ENCODE results near the gene SAPCD2.

Gene SAPCD2

GRCh38 chr9:137042751-137043727 is 27.3 kb downstream of the SAPCD2 start:
- Histone ChIP-seq H3K4me2 (ENCODE audit: low read length) (no peak overlapping the region), H3K9ac (ENCODE audit: low read length) (no peak overlapping the region), H3K27ac (ENCODE audit: low read depth, low read length) (no peak overlapping the region), H4K5ac (ENCODE audit: low read length) (no peak overlapping the region), H4K8ac (ENCODE audit: low read depth, low read length) (no peak overlapping the region), H2BK15ac (replicated peaks; ENCODE audit: low read depth) (no peak overlapping the region), H3K56ac (ENCODE audit: low read length) (no peak overlapping the region), H2BK120ac (ENCODE audit: low read depth, low read length) (no peak overlapping the region), H3K27me3 (ENCODE audit: insufficient read depth, low read length, poor library complexity) (peaks cover 7% of the 10 kb centered on the region), H3K79me1 (ENCODE audit: low read length) (no peaks in the 10 kb centered on the region), H2BK5ac (ENCODE audit: low read length) (no peak overlapping the region), H3K79me2 (ENCODE audit: control insufficient read depth, insufficient read depth, low read length) (no peaks in the 10 kb centered on the region), H3K4me1 (ENCODE audit: control insufficient read depth, low read depth, low read length) (no peaks in the 10 kb centered on the region), H3K36me3 (ENCODE audit: control insufficient read depth, insufficient read depth, low read length) (no peaks in the 10 kb centered on the region), H3K4ac (ENCODE audit: low read depth, low read length) (no peak overlapping the region), H3K4me3 (ENCODE audit: low read length) (no peak overlapping the region), H3K18ac (ENCODE audit: low read length) (no peak overlapping the region), H3K23ac (ENCODE audit: low read length) (no peak overlapping the region), H2AK5ac (ENCODE audit: low read length) (no peak overlapping the region)
- no peak for DNase-seq
- WGBS (ENCODE audit: extremely low coverage, insufficient coverage, low lambda C conversion rate) = no CpG with 5 or more reads among the region's 36 CpGs

- no peak overlapping the region for H2BK120ac ChIP-seq (ENCODE audit: low read depth, low read length)
- no peak overlapping the region for H3K4me3 ChIP-seq (ENCODE audit: low read length)
- WGBS (ENCODE audit: extremely low coverage, insufficient coverage, low lambda C conversion rate) = no CpG with 5 or more reads among the region's 16 CpGs
- H3K79me2 ChIP-seq (ENCODE audit: control insufficient read depth, insufficient read depth, low read length) = no peaks in the 10 kb centered on the region
- no peak overlapping the region for H3K4me2 ChIP-seq (ENCODE audit: low read length)
- H3K56ac ChIP-seq (ENCODE audit: low read length) = no peak overlapping the region
- H3K27ac ChIP-seq (ENCODE audit: low read depth, low read length) = no peak overlapping the region
- no peak overlapping the region for H3K4ac ChIP-seq (ENCODE audit: low read depth, low read length)
- no peak overlapping the region for H2BK15ac ChIP-seq (replicated peaks; ENCODE audit: low read depth)
- no peaks in the 10 kb centered on the region for H3K79me1 ChIP-seq (ENCODE audit: low read length)
- H3K27me3 ChIP-seq (ENCODE audit: insufficient read depth, low read length, poor library complexity) = peaks cover 7% of the 10 kb centered on the region
- H3K18ac ChIP-seq (ENCODE audit: low read length) = no peak overlapping the region
- H3K9ac ChIP-seq (ENCODE audit: low read length) = no peak overlapping the region
- DNase-seq = no peak
- H2BK5ac ChIP-seq (ENCODE audit: low read length) = no peak overlapping the region
- no peak overlapping the region for H4K5ac ChIP-seq (ENCODE audit: low read length)
- H3K23ac ChIP-seq (ENCODE audit: low read length) = no peak overlapping the region
- H4K8ac ChIP-seq (ENCODE audit: low read depth, low read length) = no peak overlapping the region
- H3K36me3 ChIP-seq (ENCODE audit: control insufficient read depth, insufficient read depth, low read length) = no peaks in the 10 kb centered on the region
- no peak overlapping the region for H2AK5ac ChIP-seq (ENCODE audit: low read length)
- no peaks in the 10 kb centered on the region for H3K4me1 ChIP-seq (ENCODE audit: control insufficient read depth, low read depth, low read length)
These were observed 29.2 kb downstream of the SAPCD2 start for GRCh38 chr9:137041124-137041523.

- Histone ChIP-seq H4K8ac (ENCODE audit: low read depth, low read length) (no peak overlapping the region), H3K4ac (ENCODE audit: low read depth, low read length) (no peak overlapping the region), H3K23ac (ENCODE audit: low read length) (no peak overlapping the region), H3K27me3 (ENCODE audit: insufficient read depth, low read length, poor library complexity) (peaks cover 7% of the 10 kb centered on the region), H3K36me3 (ENCODE audit: control insufficient read depth, insufficient read depth, low read length) (no peaks in the 10 kb centered on the region), H3K79me1 (ENCODE audit: low read length) (no peaks in the 10 kb centered on the region), H3K79me2 (ENCODE audit: control insufficient read depth, insufficient read depth, low read length) (no peaks in the 10 kb centered on the region), H3K4me3 (ENCODE audit: low read length) (no peak overlapping the region), H4K5ac (ENCODE audit: low read length) (no peak overlapping the region), H3K56ac (ENCODE audit: low read length) (no peak overlapping the region), H3K4me1 (ENCODE audit: control insufficient read depth, low read depth, low read length) (no peaks in the 10 kb centered on the region), H3K27ac (ENCODE audit: low read depth, low read length) (no peak overlapping the region), H3K4me2 (ENCODE audit: low read length) (no peak overlapping the region), H3K18ac (ENCODE audit: low read length) (no peak overlapping the region), H2AK5ac (ENCODE audit: low read length) (no peak overlapping the region), H2BK120ac (ENCODE audit: low read depth, low read length) (no peak overlapping the region), H2BK15ac (replicated peaks; ENCODE audit: low read depth) (no peak overlapping the region), H2BK5ac (ENCODE audit: low read length) (no peak overlapping the region), H3K9ac (ENCODE audit: low read length) (no peak overlapping the region)
- WGBS (ENCODE audit: extremely low coverage, insufficient coverage, low lambda C conversion rate) = no CpG with 5 or more reads among the region's 23 CpGs
- no peak for DNase-seq
These were observed 29.8 kb downstream of the SAPCD2 start for GRCh38 chr9:137040568-137040967.

- H2BK15ac ChIP-seq (replicated peaks; ENCODE audit: low read depth) = no peak overlapping the region
- H3K4ac ChIP-seq (ENCODE audit: low read depth, low read length) = no peak overlapping the region
- no peak overlapping the region for H3K23ac ChIP-seq (ENCODE audit: low read length)
- peaks cover 3% of the 10 kb centered on the region for H3K27me3 ChIP-seq (ENCODE audit: insufficient read depth, low read length, poor library complexity)
- no peak overlapping the region for H3K9ac ChIP-seq (ENCODE audit: low read length)
- WGBS (ENCODE audit: extremely low coverage, insufficient coverage, low lambda C conversion rate) = no CpG with 5 or more reads among the region's 32 CpGs
- H4K8ac ChIP-seq (ENCODE audit: low read depth, low read length) = no peak overlapping the region
- no peaks in the 10 kb centered on the region for H3K79me1 ChIP-seq (ENCODE audit: low read length)
- no peak overlapping the region for H2BK5ac ChIP-seq (ENCODE audit: low read length)
- H3K27ac ChIP-seq (ENCODE audit: low read depth, low read length) = no peak overlapping the region
- H3K56ac ChIP-seq (ENCODE audit: low read length) = no peak overlapping the region
- H3K4me2 ChIP-seq (ENCODE audit: low read length) = no peak overlapping the region
- no peak overlapping the region for H2AK5ac ChIP-seq (ENCODE audit: low read length)
- no peak overlapping the region for H2BK120ac ChIP-seq (ENCODE audit: low read depth, low read length)
- no peaks in the 10 kb centered on the region for H3K4me1 ChIP-seq (ENCODE audit: control insufficient read depth, low read depth, low read length)
- DNase-seq = no peak
- no peaks in the 10 kb centered on the region for H3K36me3 ChIP-seq (ENCODE audit: control insufficient read depth, insufficient read depth, low read length)
- H3K18ac ChIP-seq (ENCODE audit: low read length) = no peak overlapping the region
- H3K79me2 ChIP-seq (ENCODE audit: control insufficient read depth, insufficient read depth, low read length) = no peaks in the 10 kb centered on the region
- no peak overlapping the region for H4K5ac ChIP-seq (ENCODE audit: low read length)
- no peak overlapping the region for H3K4me3 ChIP-seq (ENCODE audit: low read length)
These were observed 30.6 kb downstream of the SAPCD2 start for GRCh38 chr9:137039611-137040366.

- H3K36me3 ChIP-seq (ENCODE audit: control insufficient read depth, insufficient read depth, low read length) = no peaks in the 10 kb centered on the region
- H2BK5ac ChIP-seq (ENCODE audit: low read length) = no peak overlapping the region
- H3K4ac ChIP-seq (ENCODE audit: low read depth, low read length) = no peak overlapping the region
- DNase-seq = no peak
- no peaks in the 10 kb centered on the region for H3K4me1 ChIP-seq (ENCODE audit: control insufficient read depth, low read depth, low read length)
- H3K4me3 ChIP-seq (ENCODE audit: low read length) = no peak overlapping the region
- H3K56ac ChIP-seq (ENCODE audit: low read length) = no peak overlapping the region
- H3K23ac ChIP-seq (ENCODE audit: low read length) = no peak overlapping the region
- H3K18ac ChIP-seq (ENCODE audit: low read length) = no peak overlapping the region
- H3K79me2 ChIP-seq (ENCODE audit: control insufficient read depth, insufficient read depth, low read length) = no peaks in the 10 kb centered on the region
- no peak overlapping the region for H3K4me2 ChIP-seq (ENCODE audit: low read length)
- WGBS (ENCODE audit: extremely low coverage, insufficient coverage, low lambda C conversion rate) = no CpG with 5 or more reads among the region's 9 CpGs
- no peak overlapping the region for H3K9ac ChIP-seq (ENCODE audit: low read length)
- no peaks in the 10 kb centered on the region for H3K79me1 ChIP-seq (ENCODE audit: low read length)
- H2BK120ac ChIP-seq (ENCODE audit: low read depth, low read length) = no peak overlapping the region
- H4K5ac ChIP-seq (ENCODE audit: low read length) = no peak overlapping the region
- no peaks in the 10 kb centered on the region for H3K27me3 ChIP-seq (ENCODE audit: insufficient read depth, low read length, poor library complexity)
- no peak overlapping the region for H2AK5ac ChIP-seq (ENCODE audit: low read length)
- no peak overlapping the region for H3K27ac ChIP-seq (ENCODE audit: low read depth, low read length)
- H2BK15ac ChIP-seq (replicated peaks; ENCODE audit: low read depth) = no peak overlapping the region
- no peak overlapping the region for H4K8ac ChIP-seq (ENCODE audit: low read depth, low read length)
These were observed 31.4 kb downstream of the SAPCD2 start for GRCh38 chr9:137038916-137039315.

All from mesendoderm (in vitro differentiated cells).